Glutamatergic neuron (in vitro differentiated cells): ENCODE results near the gene TNFSF13. TPM values are rescaled to one million over a fixed set of nuclear protein-coding genes. Genes with fewer than 3 reads are reported as not detected.

Experiments
- DNase-seq: peaks from one replicate; pipeline ENCODE4 v3.0.0; 2022
- H3K27ac Mint-ChIP-seq: one replicate; pipeline ENCODE4 v1.8.0; 2020; ENCODE audit warnings: mild to moderate bottlenecking, mixed read lengths, inconsistent platforms; ENCODE audit not compliant: unreplicated experiment
- H3K27me3 Mint-ChIP-seq: one replicate; pipeline ENCODE4 v1.8.0; 2020; ENCODE audit warnings: mild to moderate bottlenecking, moderate library complexity, mixed read lengths, inconsistent platforms; ENCODE audit not compliant: unreplicated experiment
- H3K36me3 Mint-ChIP-seq: one replicate; pipeline ENCODE4 v1.8.0; 2020; ENCODE audit warnings: mild to moderate bottlenecking, mixed read lengths, inconsistent platforms; ENCODE audit not compliant: unreplicated experiment
- H3K4me1 Mint-ChIP-seq: one replicate; pipeline ENCODE4 v1.8.0; 2020; ENCODE audit warnings: mild to moderate bottlenecking, low read depth, mixed read lengths, inconsistent platforms; ENCODE audit not compliant: unreplicated experiment
- H3K4me3 Mint-ChIP-seq: one replicate; pipeline ENCODE4 v1.8.0; 2020; ENCODE audit warnings: mild to moderate bottlenecking, mixed read lengths, inconsistent platforms; ENCODE audit not compliant: unreplicated experiment
- H3K9me3 Mint-ChIP-seq: one replicate; pipeline ENCODE4 v1.8.0; 2020; ENCODE audit warnings: mild to moderate bottlenecking, moderate library complexity, mixed read lengths, inconsistent platforms; ENCODE audit not compliant: unreplicated experiment
- total RNA-seq: library from RNA; stranded (reverse); fragmentation: NEBNext Ultra II Directional; extraction: Animal tissue kit (Norgen Biotek cat#: 25700); gene quantifications from one replicate; pipeline ENCODE4 v1.2.1, GENCODE V29; 2021; ENCODE audit not compliant: unreplicated experiment
- TF ChIP-seq, protein P1 (sequence below): fragments of 200-600 bp; sonication (generic); IDR thresholded peaks from one replicate; pipeline ENCODE4 v1.5.0; 2021; ENCODE audit not compliant: partially characterized antibody, unreplicated experiment

The TNFSF13 gene
- total RNA-seq, 1 donor from 2014 or later = not detected

DNA sequence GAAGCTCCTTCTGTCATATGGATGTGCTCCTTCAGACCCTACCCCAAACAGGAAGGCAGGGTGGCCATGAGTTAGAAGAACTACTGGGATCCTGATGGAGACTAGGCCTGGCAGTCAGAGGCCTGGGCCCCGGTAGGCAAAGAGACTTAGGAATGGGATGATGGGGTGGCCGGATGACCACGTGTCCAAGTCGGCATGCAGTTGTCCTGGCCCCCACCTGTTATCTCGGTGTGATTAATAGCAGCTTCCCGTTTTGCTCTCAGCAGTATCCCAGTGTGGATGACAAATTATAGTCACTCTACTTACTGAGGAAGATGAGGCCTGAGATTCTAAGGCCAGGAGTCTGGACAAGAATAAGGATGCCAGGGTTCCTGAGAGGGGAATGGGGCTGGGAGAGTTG lies 8.2 kb upstream of the TNFSF13 start:
- peaks cover 10% of the 10 kb centered on the region for H3K36me3 Mint-ChIP-seq
- no peak for DNase-seq
- no peak overlapping the region for H3K27ac Mint-ChIP-seq
- H3K4me1 Mint-ChIP-seq = peaks cover 3% of the 10 kb centered on the region
- H3K9me3 Mint-ChIP-seq = peaks cover 9% of the 10 kb centered on the region
- H3K4me3 Mint-ChIP-seq = no peak overlapping the region
- H3K27me3 Mint-ChIP-seq = peaks cover 18% of the 10 kb centered on the region
- TF ChIP-seq, protein P1, sequence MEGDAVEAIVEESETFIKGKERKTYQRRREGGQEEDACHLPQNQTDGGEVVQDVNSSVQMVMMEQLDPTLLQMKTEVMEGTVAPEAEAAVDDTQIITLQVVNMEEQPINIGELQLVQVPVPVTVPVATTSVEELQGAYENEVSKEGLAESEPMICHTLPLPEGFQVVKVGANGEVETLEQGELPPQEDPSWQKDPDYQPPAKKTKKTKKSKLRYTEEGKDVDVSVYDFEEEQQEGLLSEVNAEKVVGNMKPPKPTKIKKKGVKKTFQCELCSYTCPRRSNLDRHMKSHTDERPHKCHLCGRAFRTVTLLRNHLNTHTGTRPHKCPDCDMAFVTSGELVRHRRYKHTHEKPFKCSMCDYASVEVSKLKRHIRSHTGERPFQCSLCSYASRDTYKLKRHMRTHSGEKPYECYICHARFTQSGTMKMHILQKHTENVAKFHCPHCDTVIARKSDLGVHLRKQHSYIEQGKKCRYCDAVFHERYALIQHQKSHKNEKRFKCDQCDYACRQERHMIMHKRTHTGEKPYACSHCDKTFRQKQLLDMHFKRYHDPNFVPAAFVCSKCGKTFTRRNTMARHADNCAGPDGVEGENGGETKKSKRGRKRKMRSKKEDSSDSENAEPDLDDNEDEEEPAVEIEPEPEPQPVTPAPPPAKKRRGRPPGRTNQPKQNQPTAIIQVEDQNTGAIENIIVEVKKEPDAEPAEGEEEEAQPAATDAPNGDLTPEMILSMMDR = no peak

DNA sequence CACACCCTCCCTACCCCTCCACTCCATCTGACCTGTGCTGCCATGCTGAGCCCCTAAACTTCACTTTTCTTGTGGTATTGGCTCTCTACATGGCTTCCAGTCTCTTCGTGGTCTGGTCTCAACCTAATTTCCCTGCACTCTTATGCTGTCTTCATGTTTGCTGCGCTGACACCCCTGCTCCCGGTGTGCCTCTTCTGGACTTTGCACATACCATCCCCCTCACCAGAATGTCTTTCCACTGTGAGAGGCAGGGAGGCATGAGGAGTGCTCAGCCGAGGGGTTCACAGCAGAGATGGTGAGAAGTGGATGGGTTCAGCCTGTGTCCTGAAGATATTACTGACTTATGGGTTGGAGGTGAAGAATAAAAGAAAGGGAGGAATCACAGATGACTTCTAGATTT lies 7.2 kb upstream of the TNFSF13 start:
- H3K4me1 Mint-ChIP-seq = peaks cover 4% of the 10 kb centered on the region
- peaks cover 9% of the 10 kb centered on the region for H3K9me3 Mint-ChIP-seq
- no peak overlapping the region for H3K4me3 Mint-ChIP-seq
- H3K27ac Mint-ChIP-seq = no peak overlapping the region
- peaks cover 10% of the 10 kb centered on the region for H3K36me3 Mint-ChIP-seq
- TF ChIP-seq, protein P1 = no peak
- H3K27me3 Mint-ChIP-seq = peaks cover 18% of the 10 kb centered on the region
- DNase-seq = no peak

DNA sequence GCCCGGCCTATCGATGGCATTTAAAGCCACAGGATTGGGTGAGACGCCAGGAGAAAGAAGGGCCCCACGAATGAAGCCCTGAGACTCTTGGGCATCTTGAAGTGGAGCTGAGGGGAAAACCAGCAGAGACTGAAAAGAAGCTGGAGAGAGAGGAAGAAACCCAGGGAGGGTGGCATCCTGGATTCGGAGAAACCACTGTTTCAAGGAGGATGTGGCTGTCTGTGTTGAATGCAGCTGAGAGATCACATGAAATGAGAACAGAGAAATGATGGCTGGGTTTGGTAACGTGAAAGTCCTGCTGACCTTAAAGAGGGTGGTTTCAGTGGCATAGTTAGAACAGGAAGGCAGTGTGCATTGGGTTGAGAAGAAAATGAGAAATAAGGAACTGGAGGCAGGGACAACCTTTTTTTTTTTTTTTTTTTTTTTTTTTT lies 5.9 kb upstream of the TNFSF13 start:
- Mint-ChIP-seq H3K27me3 (peaks cover 15% of the 10 kb centered on the region), H3K36me3 (peaks cover 10% of the 10 kb centered on the region), H3K9me3 (peaks cover 7% of the 10 kb centered on the region), H3K4me1 (peaks cover 4% of the 10 kb centered on the region), H3K27ac (peak overlapping the region; percentile 9), H3K4me3 (no peak overlapping the region)
- DNase-seq = no peak
- TF ChIP-seq, protein P1 = no peak

DNA sequence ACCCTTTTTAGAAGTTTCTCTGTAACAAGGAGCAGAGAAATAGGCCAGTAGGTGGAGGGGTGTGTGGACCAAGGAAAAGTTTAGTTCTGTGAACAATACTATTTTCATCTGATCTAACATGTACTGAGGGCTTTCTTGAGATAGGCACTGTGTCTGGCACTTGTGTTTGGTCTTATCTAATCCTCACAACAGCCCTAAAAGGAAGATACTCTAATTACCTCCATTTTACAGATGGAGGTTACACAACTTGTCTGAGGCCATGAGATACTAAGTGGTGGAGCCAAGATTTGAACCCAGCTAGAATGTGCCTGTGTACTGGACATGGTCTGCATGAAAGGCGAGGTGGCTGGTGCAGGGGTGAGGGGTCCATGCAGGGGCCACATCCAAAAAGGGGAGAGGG lies 5.2 kb upstream of the TNFSF13 start:
- no peak overlapping the region for H3K4me3 Mint-ChIP-seq
- H3K9me3 Mint-ChIP-seq = peaks cover 7% of the 10 kb centered on the region
- H3K4me1 Mint-ChIP-seq = peaks cover 4% of the 10 kb centered on the region
- TF ChIP-seq, protein P1 = no peak
- H3K36me3 Mint-ChIP-seq = peaks cover 10% of the 10 kb centered on the region
- no peak for DNase-seq
- peaks cover 13% of the 10 kb centered on the region for H3K27me3 Mint-ChIP-seq
- no peak overlapping the region for H3K27ac Mint-ChIP-seq

DNA sequence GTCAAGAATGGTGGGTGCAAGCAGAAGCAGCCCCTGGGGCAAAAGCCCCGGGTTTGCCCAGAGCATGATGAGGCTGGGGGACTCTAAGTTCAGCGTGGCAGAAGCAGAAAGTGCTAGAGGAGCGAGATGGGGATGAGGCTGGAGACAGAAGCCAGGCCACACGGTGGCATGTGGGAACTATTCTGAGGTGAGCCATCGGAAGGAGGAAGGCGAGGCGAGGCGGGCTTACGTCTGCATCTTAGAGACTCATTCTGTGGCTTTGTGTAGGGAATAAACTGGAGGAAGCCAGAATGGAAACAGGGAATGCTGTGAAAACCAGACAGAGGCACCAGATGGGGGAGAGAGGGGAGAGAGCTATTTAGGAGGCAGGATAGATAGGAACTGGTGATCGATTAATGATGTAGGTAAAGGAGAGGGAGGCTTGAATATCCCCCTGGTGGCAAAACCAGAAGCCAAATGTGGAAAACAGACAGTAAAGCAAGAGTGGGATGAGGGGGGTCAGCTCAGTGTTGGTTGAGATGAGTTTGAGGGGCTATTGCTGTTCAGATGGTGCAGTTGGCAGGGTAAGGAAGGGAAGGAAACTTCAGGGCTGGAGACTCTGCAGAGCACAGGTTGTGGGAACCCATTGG lies 3.1 kb upstream of the TNFSF13 start:
- Mint-ChIP-seq H3K4me1 (peaks cover 5% of the 10 kb centered on the region), H3K36me3 (peaks cover 10% of the 10 kb centered on the region), H3K4me3 (no peak overlapping the region), H3K9me3 (peaks cover 8% of the 10 kb centered on the region), H3K27ac (no peak overlapping the region), H3K27me3 (peaks cover 8% of the 10 kb centered on the region)
- TF ChIP-seq, protein P1 = no peak
- no peak for DNase-seq
